Measurements from ENCODE around the gene LYST.

DNA sequence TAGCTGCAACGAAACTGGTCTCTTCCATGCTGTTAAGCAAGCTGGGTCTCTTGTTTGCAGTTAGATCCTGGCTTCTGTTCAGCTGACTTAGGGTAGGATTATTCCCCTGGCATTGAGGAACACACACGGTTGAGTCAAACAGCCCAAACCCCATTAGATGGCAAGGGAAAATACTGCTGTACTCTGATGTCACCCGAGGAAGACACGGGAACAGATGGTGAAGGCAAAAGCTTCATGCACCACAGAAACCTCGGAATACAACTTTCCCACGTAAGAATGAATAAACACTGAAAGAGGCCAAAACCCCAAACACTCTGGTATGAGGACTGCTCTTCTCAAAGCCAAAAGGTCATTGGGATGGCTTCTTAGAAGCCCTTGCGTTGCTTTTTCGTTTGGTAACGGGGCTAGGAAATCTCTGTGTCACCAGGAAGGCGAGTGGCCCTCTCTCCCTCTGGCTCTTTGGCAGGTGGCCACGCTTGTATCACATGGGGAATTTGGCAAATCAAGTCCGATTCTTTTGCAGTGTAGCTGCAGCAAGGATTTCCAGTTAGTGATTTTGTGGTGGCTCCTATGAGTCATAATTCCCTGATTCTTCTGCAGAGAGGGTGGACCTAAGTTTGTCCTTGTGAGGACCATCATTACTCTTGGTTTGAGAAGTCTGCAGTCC, 16.7 kb upstream of the LYST start:
- TF ChIP-seq GATA2 (IDR thresholded peaks at IDR 0.05; ENCODE audit: low read depth, low read length) (no peak), GATA3 (IDR thresholded peaks at IDR 0.05; ENCODE audit: low read depth, low read length) (no peak)
